Fibroblast of the aortic adventitia (primary cell): ENCODE measurements around the gene LCTL. TPM values are rescaled to one million over a fixed set of nuclear protein-coding genes. Genes with fewer than 3 reads are reported as not detected.
A peak's percentile ranks its signal among the peaks of the same experiment; 100 is the strongest.

Source experiments
- DNase-seq: peaks from one replicate; pipeline ENCODE4 v3.0.0-alpha.2; 2010; ENCODE audit warnings: low read depth
- H3K4me3 ChIP-seq: 2 replicates; pipeline ENCODE4 v1.5.1; 2011; ENCODE audit warnings: low read depth, mild to moderate bottlenecking, control low read depth, low read length, moderate library complexity
- total RNA-seq: library from RNA; depleted of rRNA; stranded (reverse); fragments of >200 nt; gene quantifications from 2 replicates; pipeline ENCODE4 v1.2.3, GENCODE V29; 2012; ENCODE audit warnings: low replicate concordance
- TF ChIP-seq, protein P1 (sequence below): IDR thresholded peaks from 2 replicates; pipeline ENCODE4 v1.5.1; 2011; ENCODE audit warnings: mild to moderate bottlenecking, low read length, control low read depth, inconsistent platforms; ENCODE audit not compliant: insufficient read depth

LCTL gene
- total RNA-seq, 1 donor, result 0.09 TPM

GRCh38 chr15:66523926-66524325 is 41.9 kb downstream of the LCTL start:
- H3K4me3 ChIP-seq, result no peak overlapping the region
- TF ChIP-seq, protein P1, sequence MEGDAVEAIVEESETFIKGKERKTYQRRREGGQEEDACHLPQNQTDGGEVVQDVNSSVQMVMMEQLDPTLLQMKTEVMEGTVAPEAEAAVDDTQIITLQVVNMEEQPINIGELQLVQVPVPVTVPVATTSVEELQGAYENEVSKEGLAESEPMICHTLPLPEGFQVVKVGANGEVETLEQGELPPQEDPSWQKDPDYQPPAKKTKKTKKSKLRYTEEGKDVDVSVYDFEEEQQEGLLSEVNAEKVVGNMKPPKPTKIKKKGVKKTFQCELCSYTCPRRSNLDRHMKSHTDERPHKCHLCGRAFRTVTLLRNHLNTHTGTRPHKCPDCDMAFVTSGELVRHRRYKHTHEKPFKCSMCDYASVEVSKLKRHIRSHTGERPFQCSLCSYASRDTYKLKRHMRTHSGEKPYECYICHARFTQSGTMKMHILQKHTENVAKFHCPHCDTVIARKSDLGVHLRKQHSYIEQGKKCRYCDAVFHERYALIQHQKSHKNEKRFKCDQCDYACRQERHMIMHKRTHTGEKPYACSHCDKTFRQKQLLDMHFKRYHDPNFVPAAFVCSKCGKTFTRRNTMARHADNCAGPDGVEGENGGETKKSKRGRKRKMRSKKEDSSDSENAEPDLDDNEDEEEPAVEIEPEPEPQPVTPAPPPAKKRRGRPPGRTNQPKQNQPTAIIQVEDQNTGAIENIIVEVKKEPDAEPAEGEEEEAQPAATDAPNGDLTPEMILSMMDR, result no peak
- DNase-seq, result no peak

DNA sequence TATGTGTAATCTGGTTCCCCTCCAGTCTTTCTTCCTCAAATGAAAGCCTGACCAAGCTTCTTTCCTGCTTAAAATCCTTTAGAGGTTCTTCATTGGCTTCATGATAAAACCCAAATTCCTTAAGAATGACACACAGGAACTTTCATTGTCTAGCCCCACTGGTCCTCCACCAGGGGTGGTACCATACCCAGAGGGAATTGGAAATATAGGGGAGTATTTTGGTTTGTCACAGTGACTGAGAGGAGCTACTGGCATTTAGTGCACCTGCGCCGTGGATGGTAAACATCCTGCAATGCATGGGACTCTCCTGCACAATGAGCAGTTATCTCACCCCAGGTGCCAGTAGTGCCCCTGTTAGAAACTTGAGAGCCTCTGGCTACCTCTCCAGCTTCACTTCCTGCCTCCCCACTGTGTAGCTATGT is 49.9 kb downstream of the LCTL start:
- H3K4me3 ChIP-seq, result no peak overlapping the region
- DNase-seq, result peak; percentile 65
- TF ChIP-seq, protein P1, result no peak

- TF ChIP-seq, protein P1, result no peak
- H3K4me3 ChIP-seq, result no peak overlapping the region
- no peak for DNase-seq
These were observed 51.2 kb downstream of the LCTL start for GRCh38 chr15:66514586-66514985.

- TF ChIP-seq, protein P1, result no peak
- no peak overlapping the region for H3K4me3 ChIP-seq
These were observed 57.4 kb downstream of the LCTL start for GRCh38 chr15:66508293-66508883.

GRCh38 chr15:66505818-66506217 is 60.0 kb downstream of the LCTL start:
- TF ChIP-seq, protein P1, result no peak
- H3K4me3 ChIP-seq, result peak overlapping the region; percentile 99
- no peak for DNase-seq

More at GRCh38 chr15:66508293-66508883, 57.4 kb downstream of the LCTL start:
- DNase-seq, result no peak

DNA sequence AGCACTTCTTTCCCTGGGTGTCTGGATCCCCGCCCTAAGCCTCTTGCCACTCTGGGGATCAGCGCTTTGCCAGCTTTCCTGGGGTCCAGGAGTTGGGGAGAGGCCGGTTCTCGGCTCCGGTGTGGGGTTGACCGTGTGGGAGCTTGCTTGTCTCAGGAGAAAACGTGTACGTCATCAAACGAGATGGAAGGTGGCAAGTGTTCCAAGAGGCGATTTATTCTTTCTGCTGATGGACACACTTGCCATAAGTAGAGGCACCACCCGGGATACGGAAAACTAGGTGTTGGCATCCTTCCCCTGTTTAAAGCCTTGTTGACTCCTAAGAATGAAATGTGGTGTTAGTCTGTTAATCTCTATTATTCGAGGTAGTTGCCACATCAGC is 60.4 kb downstream of the LCTL start:
- peak; percentile 57 for DNase-seq
- H3K4me3 ChIP-seq, result peak overlapping the region; percentile 99
- TF ChIP-seq, protein P1, result no peak
